CD4-positive, alpha-beta T cell treated with Interleukin-15 for 1 hour (primary cell): ENCODE measurements around the gene SLC36A2.
A peak's percentile ranks its signal among the peaks of the same experiment; 100 is the strongest.
"Not testable (repeated sequence)": the region's sequence is repeated elsewhere in the genome, so short reads cannot be mapped to it uniquely, and the experiment has no call there.

Experiments used
- DNase-seq: peaks from one replicate; pipeline ENCODE4 v3.0.0-alpha.2; 2020

SLC36A2 gene

GRCh38 chr5:151320481-151320880 is 26.9 kb downstream of the SLC36A2 start:
- no peak for DNase-seq

- DNase-seq = no peak
These were observed 28.3 kb downstream of the SLC36A2 start for GRCh38 chr5:151318850-151319732.

DNA sequence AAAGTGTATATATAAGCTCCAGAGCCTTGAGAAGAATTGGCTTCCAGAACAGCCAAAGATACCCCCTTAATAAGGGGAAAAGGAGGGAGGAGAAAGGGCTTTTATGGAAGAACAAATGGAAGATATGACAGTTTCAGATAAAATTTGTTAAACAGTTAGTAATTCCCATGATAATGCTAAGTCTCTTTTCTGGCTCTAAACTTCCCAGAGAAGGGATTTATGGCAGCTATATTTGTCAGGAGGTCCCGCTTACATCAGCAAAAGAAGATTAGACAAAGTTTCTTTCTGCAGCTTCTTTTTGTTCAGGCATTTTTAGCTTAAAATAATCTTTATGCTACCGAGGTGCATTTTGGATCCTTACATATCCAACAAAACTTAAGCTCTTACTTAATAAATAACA is 29.5 kb downstream of the SLC36A2 start:
- no peak for DNase-seq

- DNase-seq = peak; percentile 32
These were observed 31.3 kb downstream of the SLC36A2 start for GRCh38 chr5:151315998-151316597.

DNA sequence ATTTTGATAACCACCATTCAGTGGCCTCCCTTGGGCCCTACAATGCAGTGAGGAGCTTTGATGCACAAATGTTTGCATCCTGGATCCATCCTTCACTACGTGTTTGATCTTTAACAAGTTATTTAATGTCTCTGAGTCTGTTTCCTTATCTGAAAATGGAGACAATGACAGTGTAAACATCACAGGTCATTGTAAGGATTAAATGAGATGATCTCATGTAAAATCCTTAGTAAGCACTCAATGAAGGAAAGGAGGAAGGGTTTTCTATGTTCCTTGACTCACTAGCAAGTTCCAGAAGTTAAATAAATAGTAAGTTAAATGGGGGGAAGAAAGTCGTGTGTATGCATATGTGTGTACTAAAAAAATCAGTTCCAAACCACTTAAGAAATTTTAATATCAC is 34.0 kb downstream of the SLC36A2 start:
- no peak for DNase-seq

GRCh38 chr5:151312756-151313324 is 34.5 kb downstream of the SLC36A2 start:
- no peak for DNase-seq

- no peak for DNase-seq
These were observed 36.4 kb downstream of the SLC36A2 start for GRCh38 chr5:151310932-151311331.

DNA sequence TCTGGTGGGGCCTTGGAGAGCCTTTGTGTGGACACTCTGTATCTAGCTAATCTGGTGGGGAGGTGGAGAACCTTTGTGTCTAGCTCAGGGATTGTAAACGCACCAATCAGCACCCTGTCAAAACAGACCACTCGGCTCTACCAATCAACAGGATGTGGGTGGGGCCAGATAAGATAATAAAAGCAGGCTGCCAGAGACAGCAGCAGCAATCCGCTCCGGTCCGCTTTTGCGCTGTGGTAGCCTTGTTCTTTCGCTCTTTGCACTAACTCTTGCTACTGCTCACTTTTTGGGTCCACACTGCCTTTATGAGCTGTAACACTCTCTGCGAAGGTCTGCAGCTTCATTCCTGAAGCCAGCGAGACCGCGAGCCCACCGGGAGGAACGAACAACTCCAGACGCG is 37.5 kb downstream of the SLC36A2 start:
- not testable (repeated sequence) for DNase-seq

DNA sequence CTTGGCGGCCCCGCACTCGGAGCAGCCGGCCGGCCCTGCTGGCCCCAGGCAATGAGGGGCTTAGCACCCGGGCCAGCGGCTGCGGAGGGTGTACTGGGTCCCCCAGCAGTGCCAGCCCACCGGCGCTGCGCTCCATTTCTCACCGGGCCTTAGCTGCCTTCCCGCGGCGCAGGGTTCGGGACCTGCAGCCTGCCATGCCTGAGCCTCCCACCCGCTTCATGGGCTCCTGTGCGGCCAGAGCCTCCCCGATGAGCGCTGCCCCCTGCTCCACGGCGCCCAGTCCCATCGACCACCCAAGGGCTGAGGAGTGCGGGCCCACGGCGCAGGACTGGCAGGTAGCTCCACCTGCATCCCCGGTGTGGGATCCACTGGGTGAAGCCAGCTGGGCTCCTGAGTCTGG is 38.1 kb downstream of the SLC36A2 start:
- DNase-seq = not testable (repeated sequence)

DNA sequence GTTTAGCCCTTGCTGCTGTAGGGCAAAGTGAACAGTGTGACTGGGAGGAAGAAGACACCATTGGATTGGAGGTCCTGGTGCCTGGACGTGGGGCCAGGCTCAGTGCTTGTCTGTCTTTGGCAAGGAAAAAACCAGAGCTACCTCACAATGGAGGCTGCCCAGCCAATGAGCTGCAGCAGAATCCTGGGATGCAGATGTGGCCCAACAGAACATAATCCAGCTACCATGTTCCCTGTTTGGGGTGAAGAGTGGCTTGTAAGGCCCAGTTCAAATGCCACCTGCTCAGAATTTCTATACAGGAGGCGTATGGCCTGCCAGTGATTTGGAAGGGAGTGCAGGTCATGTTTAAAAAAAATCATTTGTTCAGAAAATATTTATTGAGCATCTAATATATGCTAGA is 43.7 kb downstream of the SLC36A2 start, which contains the start of gene SLC36A3:
Gene SLC36A3 (minus strand): TSS at position 101 of the 400 bp plus-strand sequence. CDS start 412 bp downstream, outside the sequence.
- DNase-seq = no peak

GRCh38 chr5:151298063-151298855 is 49.1 kb downstream of the SLC36A2 start:
- DNase-seq = no peak

- no peak for DNase-seq
These were observed 50.4 kb downstream of the SLC36A2 start for GRCh38 chr5:151296974-151297373.

GRCh38 chr5:151296478-151296830 is 50.9 kb downstream of the SLC36A2 start:
- DNase-seq = no peak

- no peak for DNase-seq
These were observed 51.4 kb downstream of the SLC36A2 start for GRCh38 chr5:151295791-151296477.

GRCh38 chr5:151295138-151295537 is 52.2 kb downstream of the SLC36A2 start:
- DNase-seq = no peak

DNA sequence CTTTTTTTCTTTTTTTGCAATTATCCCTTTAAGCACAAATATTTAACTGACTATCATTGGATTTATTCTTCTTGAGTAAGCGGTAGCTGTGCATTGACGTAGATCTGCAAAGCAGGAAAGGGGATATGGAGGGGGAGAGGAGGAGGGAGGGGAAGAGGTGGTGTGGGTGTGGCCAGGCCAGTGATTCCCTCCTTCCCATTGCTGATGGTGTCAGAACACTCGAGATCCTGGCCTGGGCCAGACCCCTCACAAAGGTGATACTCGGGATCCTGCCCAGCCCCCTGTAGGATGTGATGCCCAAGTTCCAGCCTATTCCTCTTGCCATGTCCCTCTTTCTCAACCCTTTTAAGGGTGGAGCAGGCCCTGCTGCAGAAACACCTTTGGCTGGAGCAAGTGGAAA is 53.7 kb downstream of the SLC36A2 start:
- no peak for DNase-seq

DNA sequence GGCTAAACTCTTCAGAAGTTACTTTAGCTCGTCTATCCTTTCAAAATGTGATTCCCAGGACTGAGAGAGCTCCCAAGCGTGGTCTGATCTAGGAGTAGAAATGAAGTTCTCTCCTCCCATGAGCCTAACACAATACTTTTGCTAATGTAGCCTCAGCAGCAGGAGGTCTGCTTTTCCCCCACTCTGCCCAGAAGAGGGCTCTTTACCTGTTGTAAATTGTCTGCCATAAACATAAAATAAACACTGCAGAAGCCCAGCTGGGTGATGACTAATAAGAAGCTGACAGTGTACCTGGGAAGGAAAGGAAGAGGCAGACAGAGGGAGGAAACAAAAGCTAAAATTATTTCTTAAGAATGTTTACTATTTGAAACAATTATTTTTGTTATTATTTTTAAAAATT is 59.2 kb downstream of the SLC36A2 start:
- no peak for DNase-seq

- DNase-seq = no peak
These were observed 61.1 kb downstream of the SLC36A2 start for GRCh38 chr5:151286246-151286645.

DNA sequence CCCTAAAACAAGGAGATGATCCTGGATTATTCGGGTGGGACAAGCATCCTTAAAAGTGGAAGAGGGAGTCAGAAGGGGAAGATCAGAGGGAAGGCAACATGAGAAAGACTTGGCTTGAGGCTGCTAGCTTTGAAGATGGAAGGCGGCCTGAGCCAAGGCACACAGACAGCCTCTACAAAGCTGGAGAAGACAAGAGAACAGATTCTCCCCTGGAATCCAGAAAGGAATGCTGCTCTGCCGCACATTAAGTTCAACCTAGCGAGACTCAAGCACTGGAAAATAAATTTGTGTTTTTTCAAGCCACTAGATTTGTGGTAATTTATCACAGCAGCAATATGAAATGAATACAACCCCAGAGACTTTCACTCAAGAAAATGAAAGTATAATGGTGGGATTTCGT is 61.7 kb downstream of the SLC36A2 start:
- DNase-seq = no peak

- DNase-seq = no peak
These were observed 62.9 kb downstream of the SLC36A2 start for GRCh38 chr5:151284392-151284967.

DNA sequence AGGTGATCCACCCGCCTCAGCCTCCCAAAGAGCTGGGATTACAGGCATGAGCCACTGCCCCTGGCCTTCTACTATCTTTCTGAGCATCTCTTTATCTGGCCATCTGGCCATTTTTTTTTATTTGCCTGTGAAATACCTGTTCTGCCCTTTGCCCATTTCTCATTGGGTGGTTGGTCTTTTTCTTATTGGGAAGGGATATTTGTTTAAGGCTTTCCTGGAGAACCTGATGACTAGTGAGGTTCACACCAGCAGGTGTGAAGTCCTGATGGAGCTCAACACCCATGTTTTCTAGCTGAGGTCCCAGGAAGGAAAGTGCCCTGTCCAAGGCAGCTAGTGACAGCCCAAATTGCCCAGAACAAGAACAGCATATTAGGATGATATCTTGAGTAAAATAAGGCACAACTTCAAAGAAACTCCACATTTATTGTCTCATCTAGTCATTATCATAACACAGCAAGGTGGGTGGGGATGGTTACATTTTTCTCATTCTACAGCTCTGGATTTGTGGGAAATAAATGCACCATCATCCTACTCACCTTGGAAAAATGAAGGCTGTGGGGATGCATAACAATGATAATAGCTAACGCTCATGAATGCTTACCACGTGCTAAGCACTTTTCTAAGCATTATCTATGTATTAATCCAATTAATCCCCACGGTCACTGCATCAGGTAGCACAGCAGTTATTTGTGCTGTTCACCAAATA is 64.1 kb downstream of the SLC36A2 start:
- no peak for DNase-seq
